Fibroblast of mammary gland (primary cell): ENCODE data around the gene MMP24OS.
A peak's percentile ranks its signal among the peaks of the same experiment; 100 is the strongest.

Source experiments
- DNase-seq: peaks from one replicate; pipeline ENCODE4 v3.0.0-alpha.2; 2010; ENCODE audit warnings: low read depth
- H3K4me3 ChIP-seq: 2 replicates; pipeline ENCODE4 v1.5.1; 2011; ENCODE audit warnings: low read depth, mild to moderate bottlenecking, low read length, moderate library complexity; ENCODE audit not compliant: control insufficient read depth
- TF ChIP-seq, protein P1 (sequence below): conservative IDR thresholded peaks from 2 replicates; pipeline ENCODE4 v1.5.1; 2011; ENCODE audit warnings: low read depth, low read length, inconsistent platforms; ENCODE audit not compliant: control insufficient read depth, insufficient read depth

The MMP24OS gene

DNA sequence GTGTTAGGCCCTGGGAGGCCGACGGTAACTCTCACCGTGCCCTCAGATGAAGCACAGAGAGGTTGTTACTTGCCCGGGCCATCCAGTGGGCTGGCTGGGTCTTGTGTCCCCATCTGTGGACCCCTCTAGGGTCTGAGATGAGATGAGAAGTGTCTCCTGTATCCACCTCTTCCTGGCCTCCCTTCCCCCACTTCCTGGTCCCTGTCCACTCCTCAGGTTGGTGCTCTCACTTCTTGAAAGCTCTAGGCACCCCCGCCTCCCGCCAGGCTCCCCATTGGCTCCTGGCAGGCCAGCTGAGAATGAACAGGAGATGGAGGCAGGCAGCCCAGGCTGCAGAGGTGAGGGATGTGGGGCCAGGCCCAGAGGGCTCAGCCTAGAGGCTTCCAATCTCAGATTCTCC is 1.5 kb downstream of the MMP24OS start:
- TF ChIP-seq, protein P1, sequence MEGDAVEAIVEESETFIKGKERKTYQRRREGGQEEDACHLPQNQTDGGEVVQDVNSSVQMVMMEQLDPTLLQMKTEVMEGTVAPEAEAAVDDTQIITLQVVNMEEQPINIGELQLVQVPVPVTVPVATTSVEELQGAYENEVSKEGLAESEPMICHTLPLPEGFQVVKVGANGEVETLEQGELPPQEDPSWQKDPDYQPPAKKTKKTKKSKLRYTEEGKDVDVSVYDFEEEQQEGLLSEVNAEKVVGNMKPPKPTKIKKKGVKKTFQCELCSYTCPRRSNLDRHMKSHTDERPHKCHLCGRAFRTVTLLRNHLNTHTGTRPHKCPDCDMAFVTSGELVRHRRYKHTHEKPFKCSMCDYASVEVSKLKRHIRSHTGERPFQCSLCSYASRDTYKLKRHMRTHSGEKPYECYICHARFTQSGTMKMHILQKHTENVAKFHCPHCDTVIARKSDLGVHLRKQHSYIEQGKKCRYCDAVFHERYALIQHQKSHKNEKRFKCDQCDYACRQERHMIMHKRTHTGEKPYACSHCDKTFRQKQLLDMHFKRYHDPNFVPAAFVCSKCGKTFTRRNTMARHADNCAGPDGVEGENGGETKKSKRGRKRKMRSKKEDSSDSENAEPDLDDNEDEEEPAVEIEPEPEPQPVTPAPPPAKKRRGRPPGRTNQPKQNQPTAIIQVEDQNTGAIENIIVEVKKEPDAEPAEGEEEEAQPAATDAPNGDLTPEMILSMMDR: no peak
- H3K4me3 ChIP-seq: peak overlapping the region; percentile 79
- no peak for DNase-seq

DNA sequence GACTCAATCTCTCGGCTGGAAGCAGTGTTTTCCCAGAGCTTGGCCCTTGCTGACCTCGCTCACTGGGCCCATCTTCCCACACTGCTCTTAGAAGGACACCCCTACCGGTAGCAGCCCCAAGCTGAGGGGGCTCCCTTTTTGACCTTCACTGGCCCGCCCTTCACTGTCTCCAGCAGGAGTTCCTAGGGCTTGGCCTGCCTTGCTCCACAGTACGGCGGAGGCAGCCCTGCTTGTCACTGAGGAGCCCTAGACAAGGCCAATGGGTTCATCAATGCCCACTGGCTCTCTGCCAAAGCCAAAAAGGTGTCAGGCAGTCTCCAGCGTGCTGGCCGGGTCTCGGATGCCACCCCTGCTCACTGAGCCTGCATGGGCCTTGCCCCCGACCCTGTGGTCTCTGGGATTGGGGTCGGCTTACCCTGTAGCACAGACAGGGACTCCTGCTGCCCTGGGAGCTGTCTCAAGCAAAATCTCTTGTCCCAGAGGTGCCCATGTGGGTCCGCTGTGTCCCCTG is 2.1 kb downstream of the MMP24OS start:
- H3K4me3 ChIP-seq: no peak overlapping the region
- TF ChIP-seq, protein P1: no peak
- DNase-seq: no peak

GRCh38 chr20:35274172-35275092 is 3.5 kb downstream of the MMP24OS start:
- DNase-seq: no peak
- TF ChIP-seq, protein P1: no peak
- no peak overlapping the region for H3K4me3 ChIP-seq

GRCh38 chr20:35273449-35274171 is 4.3 kb downstream of the MMP24OS start:
- H3K4me3 ChIP-seq: no peak overlapping the region
- TF ChIP-seq, protein P1: no peak
- DNase-seq: no peak

- DNase-seq: peak; percentile 75
- TF ChIP-seq, protein P1: no peak
- H3K4me3 ChIP-seq: no peak overlapping the region
These were observed 6.0 kb downstream of the MMP24OS start for GRCh38 chr20:35271904-35272303.

DNA sequence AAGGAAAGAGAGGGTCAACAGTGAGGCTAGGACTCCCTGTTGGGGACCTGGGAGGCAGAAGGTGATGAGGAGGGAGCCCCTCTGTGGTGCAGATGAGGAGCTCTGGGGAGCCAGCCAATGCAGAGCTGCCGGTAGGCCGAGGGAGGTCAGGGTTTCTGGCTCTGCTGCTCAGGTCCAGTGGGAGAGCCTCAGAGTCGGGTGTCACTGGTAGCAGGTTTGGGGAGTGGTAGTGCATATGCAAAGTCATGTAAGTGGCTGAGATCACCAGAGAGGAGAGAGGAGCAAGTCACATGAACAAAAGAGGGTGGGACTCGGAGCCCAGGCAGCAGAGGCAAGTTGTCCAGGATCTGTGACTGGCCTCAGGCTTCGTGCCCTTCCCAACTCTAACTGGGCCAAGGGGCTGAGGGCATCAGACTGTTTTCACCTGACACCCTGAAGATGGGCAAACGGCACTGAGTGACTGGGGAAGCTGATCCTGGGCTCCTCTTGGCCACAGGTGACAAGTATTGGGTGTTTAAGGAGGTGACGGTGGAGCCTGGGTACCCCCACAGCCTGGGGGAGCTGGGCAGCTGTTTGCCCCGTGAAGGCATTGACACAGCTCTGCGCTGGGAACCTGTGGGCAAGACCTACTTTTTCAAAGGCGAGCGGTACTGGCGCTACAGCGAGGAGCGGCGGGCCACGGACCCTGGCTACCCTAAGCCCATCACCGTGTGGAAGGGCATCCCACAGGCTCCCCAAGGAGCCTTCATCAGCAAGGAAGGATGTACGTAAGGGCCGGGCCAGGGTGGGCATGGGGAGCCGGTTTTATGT is 6.6 kb downstream of the MMP24OS start:
- no peak overlapping the region for H3K4me3 ChIP-seq
- TF ChIP-seq, protein P1: no peak
- DNase-seq: no peak
